Aorta (tissue), 5 donors: Measurements from ENCODE around the gene EPS15. TPM values are rescaled to one million over a fixed set of nuclear protein-coding genes. Genes with fewer than 3 reads are reported as not detected.

Experiments used
- ATAC-seq: fragments of 200-7000 bp; cut with Tn5 transposase; one replicate; pipeline ENCODE4 v1.9.1; 2022; ENCODE audit warnings: moderate library complexity; ENCODE audit not compliant: low FRiP score
- DNase-seq, 2 donors: peaks; one replicate each; pipeline ENCODE4 v3.0.0-alpha.2; 2020
- H3K27ac ChIP-seq, 2 donors: one replicate each; pipeline ENCODE4 v1.5.1; 2013; ENCODE audit warnings: low read length in 2 of 2, mild to moderate bottlenecking in 2 of 2, moderate library complexity in 2 of 2, control low read depth in 1 of 2, inconsistent platforms in 1 of 2, low read depth in 1 of 2
- H3K27me3 ChIP-seq, 2 donors: one replicate each; pipeline ENCODE4 v1.6.1; 2013; ENCODE audit warnings: control low read depth in 1 of 2, low read length in 1 of 2, mild to moderate bottlenecking in 1 of 2, moderate library complexity in 1 of 2; ENCODE audit not compliant: insufficient read depth in 2 of 2, control insufficient read depth in 1 of 2
- H3K36me3 ChIP-seq, 2 donors: one replicate each; pipeline ENCODE4 v1.6.1; 2013; ENCODE audit warnings: control low read depth in 1 of 2, low read length in 1 of 2, mild to moderate bottlenecking in 1 of 2; ENCODE audit not compliant: insufficient read depth in 2 of 2, control insufficient read depth in 1 of 2
- H3K4me1 ChIP-seq, 2 donors: one replicate each; pipeline ENCODE4 v1.6.1; 2013; ENCODE audit warnings: low read length in 2 of 2, control low read depth in 1 of 2, mild to moderate bottlenecking in 1 of 2, moderate library complexity in 1 of 2; ENCODE audit not compliant: insufficient read depth in 2 of 2, control insufficient read depth in 1 of 2
- H3K4me3 ChIP-seq, 2 donors: one replicate each; pipeline ENCODE4 v1.5.1; 2013; ENCODE audit warnings: low read length in 2 of 2, control low read depth in 1 of 2, mild to moderate bottlenecking in 1 of 2
- H3K9me3 ChIP-seq: one replicate; pipeline ENCODE4 v1.6.1; 2013; ENCODE audit warnings: mild to moderate bottlenecking, low read length; ENCODE audit not compliant: control insufficient read depth
- WGBS, 2 donors: extraction: QIAGEN DNeasy Blood & Tissue Kit; methylation state at CpG; one replicate each; pipeline ENCODE4 v1.1.7; 2013; 5-methylcytosine and 5-hydroxymethylcytosine counted together
- intact Hi-C, 2 donors: fragments of 100-400 bp; cut with DNase I; formaldehyde crosslinking; loops; one replicate each; pipeline versions ENCODE4 v1.14.2 to v1.15.0; 2022
- polyA plus RNA-seq, 2 donors: library from polyadenylated mRNA; stranded (reverse); fragments of 200-250 nt; gene quantifications; one replicate each; pipeline ENCODE4 v1.2.3, GENCODE V29; 2013
- total RNA-seq, 2 donors: library from RNA; stranded (reverse); fragmentation: NEBNext Ultra II Directional; extraction: Animal tissue kit (Norgen Biotek cat#: 25700); gene quantifications; one replicate each; pipeline ENCODE4 v1.2.1, GENCODE V29; 2021
- donor health status: healthy with polysubstance abuse.
- donor health status: Bipolar disorder and iron deficiency.
- donor health status: DM: no; HTN: no; CAD: no.
- donor health status: DM: no; HTN: no; CAD: no.
- donor health status: DM: yes; HTN: yes; CAD: no.

The EPS15 gene
- total and polyA plus RNA-seq, 4 donors: 24.8 to 121 (median 69.9) TPM

DNA sequence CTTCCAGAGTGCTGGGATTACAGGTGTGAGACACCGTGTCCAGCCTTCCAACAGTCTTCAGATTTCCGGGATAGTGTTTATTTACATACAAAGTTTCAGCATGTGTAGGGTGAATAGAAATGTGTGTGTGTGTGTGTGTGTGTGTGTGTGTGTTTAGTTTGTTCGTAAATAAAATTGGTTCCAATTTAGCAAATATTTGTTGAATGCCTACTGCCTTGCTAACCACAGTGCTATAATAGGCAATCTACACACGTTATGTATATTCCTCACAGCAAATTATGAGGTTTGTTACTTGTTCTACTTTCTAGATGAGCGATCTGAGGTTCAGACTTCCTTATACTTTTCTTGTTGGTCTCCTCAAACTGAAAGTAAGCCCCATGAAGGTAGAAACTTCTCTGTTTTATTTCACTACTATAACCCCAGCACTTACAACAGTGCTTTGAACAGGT is 32.8 kb upstream of the EPS15 start:
- no peaks in the 10 kb centered on the region for H3K36me3 ChIP-seq
- no peak overlapping the region for H3K27ac ChIP-seq
- WGBS, 2 donors: 88 to 90% methylated on average over 5 of the region's 5 CpGs
- no peak for ATAC-seq
- no peaks in the 10 kb centered on the region for H3K27me3 ChIP-seq
- peaks cover 0 to 2% of the 10 kb centered on the region in 2 donors for H3K4me1 ChIP-seq
- H3K4me3 ChIP-seq: no peak overlapping the region
- H3K9me3 ChIP-seq: no peaks in the 10 kb centered on the region
- no peak for DNase-seq
- intact Hi-C loops: no loop called here

DNA sequence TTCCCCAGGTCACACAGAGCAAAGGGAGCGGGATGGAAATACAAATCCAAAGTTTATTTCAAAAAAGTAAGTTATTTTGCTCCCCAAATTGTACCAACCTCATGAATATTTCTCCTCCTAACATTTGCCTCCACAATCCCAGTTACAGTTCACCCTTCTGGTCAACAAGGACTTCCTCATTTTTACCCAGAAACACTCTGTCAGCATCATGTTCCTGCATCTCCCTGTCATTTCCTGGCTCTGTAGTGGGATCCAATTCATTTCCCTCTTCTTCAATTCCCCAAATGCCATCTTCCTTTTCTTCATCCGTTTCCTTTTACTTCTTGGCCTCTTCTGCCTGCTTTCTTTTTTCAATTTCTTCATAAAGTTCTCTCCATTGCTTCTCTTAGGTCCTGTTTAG is 32.0 kb upstream of the EPS15 start:
- Histone ChIP-seq H3K27me3 (no peaks in the 10 kb centered on the region), H3K4me1 (peaks cover 0 to 2% of the 10 kb centered on the region in 2 donors), H3K36me3 (no peaks in the 10 kb centered on the region), H3K9me3 (no peaks in the 10 kb centered on the region), H3K4me3 (no peak overlapping the region), H3K27ac (no peak overlapping the region)
- no peak for DNase-seq
- no peak for ATAC-seq
- WGBS, 2 donors: 90 to 91% methylated on average over 2 of the region's 2 CpGs
- intact Hi-C loops: no loop called here

DNA sequence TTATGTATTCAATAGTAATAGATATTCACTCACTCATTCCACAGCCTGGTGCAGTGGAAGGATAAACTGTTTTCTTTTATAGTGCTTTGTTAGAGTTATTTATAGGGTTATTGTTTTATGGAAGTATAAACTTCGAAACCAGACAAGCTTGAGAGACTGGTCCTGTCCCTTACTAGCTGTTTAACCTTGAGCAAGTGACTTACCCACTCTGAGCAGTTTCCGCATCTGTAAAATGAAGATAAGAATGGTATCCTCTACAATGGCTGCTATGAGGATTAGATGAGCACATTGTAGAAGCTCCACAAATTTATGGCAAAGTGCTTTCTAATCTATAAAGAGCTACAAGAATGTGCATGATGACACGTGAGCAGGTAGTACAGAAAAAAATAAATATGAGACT is 30.8 kb upstream of the EPS15 start:
- Histone ChIP-seq H3K4me3 (no peak overlapping the region), H3K4me1 (peaks cover 0 to 2% of the 10 kb centered on the region in 2 donors), H3K27me3 (no peaks in the 10 kb centered on the region), H3K9me3 (no peaks in the 10 kb centered on the region), H3K27ac (no peak overlapping the region), H3K36me3 (no peaks in the 10 kb centered on the region)
- ATAC-seq: no peak
- no peak for DNase-seq
- WGBS, 2 donors: 75 to 78% methylated on average over 3 of the region's 3 CpGs
- intact Hi-C loops: no loop called here

DNA sequence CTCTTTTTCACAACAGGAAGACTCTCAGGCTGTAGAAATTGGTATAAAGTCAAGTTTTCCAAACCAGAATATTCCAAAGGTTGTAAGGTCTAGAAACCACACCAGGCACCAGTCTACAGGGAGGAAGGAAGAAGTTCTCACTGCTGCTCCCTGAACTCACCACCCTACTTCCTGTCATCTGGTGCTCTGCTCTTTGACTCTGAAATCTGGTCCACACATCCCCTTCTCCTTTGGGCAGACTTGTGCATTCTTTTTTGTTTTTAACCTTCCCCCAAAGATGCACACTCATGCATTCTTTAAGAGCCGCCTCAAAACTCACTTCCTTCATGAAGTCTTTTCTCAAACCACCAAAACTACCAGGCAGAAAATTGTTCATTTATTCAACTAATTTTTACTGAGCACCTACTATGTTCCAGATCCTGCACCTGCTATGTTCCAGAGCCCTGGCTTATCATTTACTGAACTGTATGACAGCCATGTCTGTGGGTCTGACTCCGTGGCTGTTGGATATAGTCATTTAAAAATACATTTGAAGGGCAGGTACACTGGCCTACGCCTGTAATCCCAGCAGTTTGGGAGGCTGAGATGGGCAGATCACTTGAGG is 30.1 kb upstream of the EPS15 start:
- no peak overlapping the region for H3K27ac ChIP-seq
- DNase-seq (no peak), ATAC-seq (no peak)
- no peaks in the 10 kb centered on the region for H3K36me3 ChIP-seq
- intact Hi-C loops: no loop called here
- H3K4me1 ChIP-seq: no peaks in the 10 kb centered on the region
- H3K9me3 ChIP-seq: no peaks in the 10 kb centered on the region
- no peaks in the 10 kb centered on the region for H3K27me3 ChIP-seq
- H3K4me3 ChIP-seq: no peak overlapping the region
- WGBS, 2 donors: 83 to 84% methylated on average over 3 of the region's 3 CpGs

DNA sequence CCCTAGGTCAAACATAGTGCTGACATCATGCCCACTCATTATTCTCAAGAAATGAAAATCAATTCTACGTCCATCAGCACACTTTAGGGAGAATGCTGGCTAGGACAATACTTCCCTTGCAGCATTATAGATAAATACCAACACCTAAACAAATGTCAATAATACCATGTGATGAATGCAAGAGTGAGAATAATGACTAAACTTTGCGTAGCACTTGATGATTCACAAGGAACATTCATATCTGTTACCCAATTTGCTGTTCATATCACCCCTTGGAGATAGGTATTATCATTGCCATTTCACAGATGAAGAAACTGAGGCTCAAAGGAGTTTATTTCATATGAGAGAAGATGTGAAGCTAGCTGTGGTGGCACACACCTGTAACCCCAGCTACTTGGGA is 24.8 kb upstream of the EPS15 start:
- DNase-seq: no peak
- H3K36me3 ChIP-seq: no peaks in the 10 kb centered on the region
- no peaks in the 10 kb centered on the region for H3K27me3 ChIP-seq
- H3K27ac ChIP-seq: no peak overlapping the region
- no peak for ATAC-seq
- intact Hi-C loops: no loop called here
- H3K4me1 ChIP-seq: no peaks in the 10 kb centered on the region
- 92 to 96% methylated on average over 2 of the region's 2 CpGs for WGBS, 2 donors
- no peak overlapping the region for H3K4me3 ChIP-seq
- H3K9me3 ChIP-seq: no peaks in the 10 kb centered on the region

DNA sequence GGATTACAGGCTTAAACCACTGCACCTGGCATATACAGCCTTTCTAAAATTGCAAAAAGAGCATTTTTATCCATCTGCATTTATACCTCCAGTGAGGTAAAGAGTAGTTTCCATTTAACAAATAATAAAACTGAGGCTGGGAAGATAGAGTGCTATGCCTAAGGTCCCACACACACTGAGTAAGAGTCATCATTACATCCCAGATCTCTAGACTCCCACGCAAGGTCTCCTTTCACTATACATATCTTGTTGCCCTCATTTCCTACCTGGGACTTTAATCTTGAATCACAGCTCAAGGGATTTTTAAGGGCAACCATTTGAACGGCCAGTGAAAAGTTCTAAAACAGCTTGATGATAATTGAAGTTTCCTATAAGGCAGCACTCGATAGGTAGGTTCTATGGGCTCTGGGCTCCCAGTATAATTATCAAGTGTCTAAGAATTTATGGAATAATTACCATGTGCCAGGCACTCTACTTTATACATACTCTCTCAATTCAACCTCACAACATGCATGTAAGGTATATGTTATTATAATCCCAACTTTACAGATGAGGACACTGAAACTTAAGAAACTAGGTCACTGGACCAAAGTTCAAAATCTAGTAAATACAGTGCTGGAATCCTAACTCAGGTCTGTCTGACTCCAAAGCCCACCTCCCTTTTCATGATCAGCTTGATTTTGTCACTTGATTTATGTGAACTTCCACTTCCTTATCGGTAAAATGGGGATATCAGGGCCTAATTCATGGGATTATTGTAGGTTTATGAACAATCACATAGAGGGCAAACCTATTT is 23.3 kb upstream of the EPS15 start:
- WGBS, 2 donors: 84 to 97% methylated on average over 4 of the region's 4 CpGs
- ATAC-seq: no peak
- no peaks in the 10 kb centered on the region for H3K4me1 ChIP-seq
- intact Hi-C loops: no loop called here
- no peak overlapping the region for H3K27ac ChIP-seq
- H3K4me3 ChIP-seq: no peak overlapping the region
- H3K9me3 ChIP-seq: no peaks in the 10 kb centered on the region
- no peak for DNase-seq
- H3K27me3 ChIP-seq: no peaks in the 10 kb centered on the region
- no peaks in the 10 kb centered on the region for H3K36me3 ChIP-seq

DNA sequence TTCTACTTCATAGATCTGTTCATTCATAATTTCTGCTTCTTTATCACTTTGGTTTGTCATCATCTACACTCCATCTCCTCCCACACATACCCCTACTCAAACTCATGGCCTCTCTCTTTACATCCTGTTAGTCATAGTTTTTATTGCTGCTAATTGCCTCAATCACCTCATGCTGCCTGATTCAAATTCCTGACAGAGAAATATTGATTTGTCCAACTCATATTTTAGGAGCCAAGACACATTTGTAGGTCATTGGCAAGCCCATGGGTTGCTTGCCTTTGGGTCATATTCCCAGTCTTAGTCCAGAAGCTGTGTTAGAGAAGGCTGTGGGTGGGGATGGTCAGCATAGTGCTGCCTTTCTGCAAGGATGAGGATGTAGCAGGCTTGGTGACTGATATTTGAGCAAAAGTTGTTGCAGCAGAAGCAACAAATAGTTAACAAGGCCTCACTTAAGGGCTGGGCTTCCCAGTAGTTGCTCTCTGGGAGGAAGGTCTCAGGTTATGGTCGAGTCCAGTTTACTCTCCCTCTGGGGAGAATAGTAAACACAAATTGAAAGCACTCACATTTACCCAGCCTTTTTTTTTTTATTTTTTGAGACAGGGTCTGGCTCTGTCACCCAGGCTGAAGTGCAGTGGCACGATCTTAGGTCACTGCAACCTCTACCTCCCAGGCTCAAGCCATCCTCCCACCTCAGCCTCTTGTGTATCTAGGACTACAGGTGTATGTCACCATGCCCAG is 22.4 kb upstream of the EPS15 start:
- Histone ChIP-seq H3K4me1 (no peaks in the 10 kb centered on the region), H3K27ac (no peak overlapping the region), H3K27me3 (no peaks in the 10 kb centered on the region), H3K36me3 (no peaks in the 10 kb centered on the region), H3K9me3 (no peaks in the 10 kb centered on the region), H3K4me3 (no peak overlapping the region)
- intact Hi-C loops: no loop called here
- ATAC-seq (no peak), DNase-seq (no peak)
- WGBS, 2 donors: 66 to 91% methylated on average over 2 of the region's 2 CpGs

DNA sequence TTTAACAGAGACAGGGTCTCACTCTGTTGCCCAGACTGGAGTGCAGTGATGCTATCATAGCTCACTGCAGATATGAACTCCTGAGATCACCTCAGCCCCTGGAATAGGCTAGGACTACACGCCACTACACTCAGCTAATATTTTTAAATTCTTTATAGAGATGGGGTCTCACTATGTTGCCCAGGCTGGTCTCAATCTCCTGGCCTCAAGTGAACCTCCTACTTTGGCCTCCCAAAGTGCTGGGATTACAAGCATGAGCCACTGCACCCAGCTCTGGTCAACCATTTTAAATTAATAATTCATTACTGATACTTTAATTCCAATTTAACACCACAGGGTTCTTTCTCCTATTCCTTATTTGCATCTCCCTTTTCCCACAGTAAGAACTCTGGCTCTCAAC is 18.5 kb upstream of the EPS15 start:
- Histone ChIP-seq H3K36me3 (no peaks in the 10 kb centered on the region), H3K27ac (no peak overlapping the region), H3K4me3 (no peak overlapping the region), H3K4me1 (peaks cover 0 to 1% of the 10 kb centered on the region in 2 donors), H3K27me3 (no peaks in the 10 kb centered on the region), H3K9me3 (no peaks in the 10 kb centered on the region)
- DNase-seq (no peak), ATAC-seq (no peak)
- 93 to 95% methylated on average over 1 of the region's 1 CpG for WGBS, 2 donors
- intact Hi-C loops: no loop called here
